Astrocyte of the spinal cord (primary cell): ENCODE results near the gene A4GALT.

ENCODE experiments used
- DNase-seq: peaks from one replicate; pipeline ENCODE4 v3.0.0; 2011; ENCODE audit warnings: low read depth, low spot score
- H3K4me3 ChIP-seq: 2 replicates; pipeline ENCODE4 v1.5.1; 2011; ENCODE audit warnings: low read depth, mild to moderate bottlenecking, low read length, moderate library complexity
- in situ Hi-C: cut with HindIII; loops from 2 replicates; pipeline ENCODE4 v1.10.0; 2017; ENCODE audit warnings: low sequenced_read_pairs
- TF ChIP-seq, protein P1 (sequence below): IDR thresholded peaks from 2 replicates; pipeline ENCODE4 v1.5.1; 2012; ENCODE audit warnings: low read depth, mild to moderate bottlenecking, low read length, inconsistent platforms

A4GALT gene

GRCh38 chr22:42702675-42703074, 18.0 kb downstream of the A4GALT start:
- in situ Hi-C loops, result no loop called here
- TF ChIP-seq, protein P1, sequence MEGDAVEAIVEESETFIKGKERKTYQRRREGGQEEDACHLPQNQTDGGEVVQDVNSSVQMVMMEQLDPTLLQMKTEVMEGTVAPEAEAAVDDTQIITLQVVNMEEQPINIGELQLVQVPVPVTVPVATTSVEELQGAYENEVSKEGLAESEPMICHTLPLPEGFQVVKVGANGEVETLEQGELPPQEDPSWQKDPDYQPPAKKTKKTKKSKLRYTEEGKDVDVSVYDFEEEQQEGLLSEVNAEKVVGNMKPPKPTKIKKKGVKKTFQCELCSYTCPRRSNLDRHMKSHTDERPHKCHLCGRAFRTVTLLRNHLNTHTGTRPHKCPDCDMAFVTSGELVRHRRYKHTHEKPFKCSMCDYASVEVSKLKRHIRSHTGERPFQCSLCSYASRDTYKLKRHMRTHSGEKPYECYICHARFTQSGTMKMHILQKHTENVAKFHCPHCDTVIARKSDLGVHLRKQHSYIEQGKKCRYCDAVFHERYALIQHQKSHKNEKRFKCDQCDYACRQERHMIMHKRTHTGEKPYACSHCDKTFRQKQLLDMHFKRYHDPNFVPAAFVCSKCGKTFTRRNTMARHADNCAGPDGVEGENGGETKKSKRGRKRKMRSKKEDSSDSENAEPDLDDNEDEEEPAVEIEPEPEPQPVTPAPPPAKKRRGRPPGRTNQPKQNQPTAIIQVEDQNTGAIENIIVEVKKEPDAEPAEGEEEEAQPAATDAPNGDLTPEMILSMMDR, result no peak
- DNase-seq, result no peak
- H3K4me3 ChIP-seq, result no peak overlapping the region

DNA sequence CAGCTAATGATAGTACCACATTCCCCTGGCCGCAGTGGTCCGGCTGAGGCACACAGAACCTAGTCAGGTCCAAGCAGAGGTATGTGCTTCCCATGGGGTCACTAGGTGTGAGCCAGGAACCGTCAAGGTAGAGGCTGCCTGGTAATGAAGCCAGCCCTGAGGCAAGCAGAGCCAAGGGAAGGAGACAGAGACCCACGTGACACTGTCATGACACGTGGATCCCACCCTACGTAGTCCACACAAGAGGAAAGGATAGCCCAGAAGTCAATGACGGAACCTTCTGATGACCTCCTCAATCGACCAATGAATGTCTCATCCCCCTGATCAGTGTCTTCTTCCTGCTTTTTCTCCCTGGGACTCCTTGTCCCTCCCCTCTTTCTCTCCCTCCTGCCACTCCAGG, 19.0 kb downstream of the A4GALT start:
- TF ChIP-seq, protein P1, result no peak
- no peak overlapping the region for H3K4me3 ChIP-seq
- no peak for DNase-seq
- in situ Hi-C loops, result no loop called here

DNA sequence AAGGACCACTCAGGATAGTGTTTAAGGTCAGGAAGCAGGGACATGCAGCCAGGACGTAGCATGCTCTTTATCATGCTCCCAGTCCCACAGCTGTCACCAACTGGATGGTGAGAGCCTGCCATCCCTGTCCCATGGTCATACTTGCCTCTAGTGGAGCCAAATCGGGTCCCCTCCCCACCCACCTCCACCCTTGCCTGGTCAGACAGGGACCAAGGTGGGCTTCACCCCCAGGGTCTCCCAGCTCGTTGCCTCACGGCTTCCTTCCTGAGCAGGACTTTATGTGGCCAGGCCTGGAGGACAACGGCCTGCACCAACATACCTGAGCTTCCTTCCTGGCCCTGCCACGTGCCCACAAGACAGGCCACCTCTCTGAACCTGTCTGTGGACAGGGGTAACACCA, 19.8 kb downstream of the A4GALT start:
- H3K4me3 ChIP-seq, result no peak overlapping the region
- TF ChIP-seq, protein P1, result no peak
- in situ Hi-C loops, result no loop called here
- no peak for DNase-seq

GRCh38 chr22:42700355-42700754, 20.3 kb downstream of the A4GALT start:
- no peak overlapping the region for H3K4me3 ChIP-seq
- no peak for DNase-seq
- TF ChIP-seq, protein P1, result no peak
- in situ Hi-C loops, result no loop called here

GRCh38 chr22:42699976-42700352, 20.7 kb downstream of the A4GALT start:
- no peak for DNase-seq
- in situ Hi-C loops, result no loop called here
- no peak overlapping the region for H3K4me3 ChIP-seq
- TF ChIP-seq, protein P1, result no peak

DNA sequence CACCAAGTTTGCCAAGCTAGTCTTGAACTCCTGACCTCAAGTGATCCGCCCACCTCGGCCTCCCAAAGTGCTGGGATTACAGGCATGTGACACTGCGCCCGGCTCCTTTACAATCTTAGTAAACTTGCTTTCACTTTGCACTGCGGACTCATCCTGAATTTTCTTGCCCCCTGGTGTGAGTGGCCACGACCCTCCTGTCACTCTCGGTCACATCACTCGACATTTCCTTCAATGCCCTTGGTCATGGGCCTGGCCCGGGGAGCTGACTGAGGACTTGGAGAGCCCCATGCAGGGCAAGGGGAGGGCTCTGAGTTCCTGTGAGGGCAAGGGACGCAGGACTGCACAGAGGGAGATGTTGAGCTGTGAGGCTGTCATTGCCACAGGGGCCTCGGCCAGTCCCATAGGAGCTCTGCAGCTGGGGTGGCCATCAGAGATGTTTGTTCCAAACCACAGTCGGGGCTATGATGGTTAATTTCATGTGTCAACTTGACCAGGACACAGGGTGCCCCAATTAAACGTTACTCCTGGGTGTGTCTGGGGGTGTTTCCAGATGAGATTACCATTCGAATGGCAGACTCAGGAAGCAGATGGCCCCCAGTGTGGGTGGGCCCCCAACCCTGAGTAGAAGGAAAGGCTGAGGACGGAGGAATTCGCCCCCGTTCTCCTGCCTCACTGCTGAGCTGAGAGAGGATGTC, 21.2 kb downstream of the A4GALT start:
- no peak for DNase-seq
- H3K4me3 ChIP-seq, result no peak overlapping the region
- in situ Hi-C loops, result no loop called here
- TF ChIP-seq, protein P1, result no peak
